ENCODE data around the gene PRKG1.

PRKG1 gene

DNA sequence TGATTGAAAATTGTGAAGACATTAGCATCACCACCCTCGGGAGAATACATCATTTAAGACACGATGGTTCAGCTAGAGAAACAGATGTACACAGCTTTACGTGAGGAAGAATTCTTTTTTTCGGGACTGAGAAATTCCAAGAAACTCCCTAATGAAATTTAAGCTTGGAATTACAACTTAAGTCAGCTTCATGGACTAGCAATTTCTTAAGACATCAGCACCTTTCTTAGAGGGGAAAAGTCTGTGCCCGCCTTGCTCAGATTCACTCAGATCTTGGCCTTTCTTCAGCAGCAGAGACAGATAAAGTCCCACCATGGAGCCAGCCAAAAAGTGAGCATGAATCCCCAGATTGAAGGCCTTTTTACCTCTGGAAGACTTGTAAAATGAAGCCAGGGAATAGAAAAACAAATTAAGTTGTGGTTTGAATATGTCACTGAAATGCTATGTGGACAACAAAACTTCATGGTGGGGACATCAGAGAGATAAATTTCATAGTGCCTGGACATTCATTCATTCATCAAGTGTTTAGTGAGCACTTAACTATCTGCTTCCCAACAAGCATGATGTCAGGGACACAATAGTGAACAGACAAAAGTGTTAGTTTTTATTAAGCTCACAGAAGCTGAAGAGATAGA is 32.1 kb downstream of the PRKG1 start:
- TF ChIP-seq TAF1 (IDR thresholded peaks at IDR 0.05; ENCODE audit: low read depth, low read length) (no peak), POU2F2 (IDR thresholded peaks at IDR 0.05; ENCODE audit: low read depth, low read length) (no peak), SPI1 (IDR thresholded peaks at IDR 0.05; ENCODE audit: low read depth, low read length) (no peak), POLR2A (IDR thresholded peaks at IDR 0.05; ENCODE audit: low read depth, low read length) (no peak), PAX5 (IDR thresholded peaks at IDR 0.05; ENCODE audit: insufficient read depth, low read length, severe bottlenecking) (no peak), POLR2AphosphoS5 (IDR thresholded peaks at IDR 0.05; ENCODE audit: low read depth, low read length) (no peak)
- DNase-seq (ENCODE audit: insufficient read length, low spot score): no peak
- FAIRE-seq: no peak

DNA sequence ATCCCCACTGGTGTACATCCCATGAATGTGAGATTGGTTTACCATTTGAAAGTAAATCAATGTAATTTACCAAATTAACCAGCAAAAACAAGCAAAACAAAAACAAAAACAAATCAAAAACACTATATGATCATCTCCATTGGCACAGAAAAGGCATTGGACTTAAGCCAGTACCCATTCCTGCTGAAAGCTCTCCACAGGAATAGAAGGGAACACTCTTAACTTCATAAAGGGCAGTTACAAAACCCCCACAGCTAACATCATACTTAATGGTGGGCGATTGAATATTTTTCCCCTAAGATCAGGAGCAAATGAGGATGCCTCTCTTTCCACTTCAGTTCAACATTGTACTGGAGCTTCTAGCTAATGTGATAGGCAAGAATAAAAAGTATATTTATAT is 34.1 kb downstream of the PRKG1 start:
- TF ChIP-seq POLR2A (IDR thresholded peaks at IDR 0.05; ENCODE audit: low read depth, low read length) (no peak), POLR2AphosphoS5 (IDR thresholded peaks at IDR 0.05; ENCODE audit: low read depth, low read length) (no peak), PAX5 (IDR thresholded peaks at IDR 0.05; ENCODE audit: insufficient read depth, low read length, severe bottlenecking) (no peak), SPI1 (IDR thresholded peaks at IDR 0.05; ENCODE audit: low read depth, low read length) (no peak), POU2F2 (IDR thresholded peaks at IDR 0.05; ENCODE audit: low read depth, low read length) (no peak), TAF1 (IDR thresholded peaks at IDR 0.05; ENCODE audit: low read depth, low read length) (no peak)
- DNase-seq (ENCODE audit: insufficient read length, low spot score) (no peak), FAIRE-seq (no peak)

DNA sequence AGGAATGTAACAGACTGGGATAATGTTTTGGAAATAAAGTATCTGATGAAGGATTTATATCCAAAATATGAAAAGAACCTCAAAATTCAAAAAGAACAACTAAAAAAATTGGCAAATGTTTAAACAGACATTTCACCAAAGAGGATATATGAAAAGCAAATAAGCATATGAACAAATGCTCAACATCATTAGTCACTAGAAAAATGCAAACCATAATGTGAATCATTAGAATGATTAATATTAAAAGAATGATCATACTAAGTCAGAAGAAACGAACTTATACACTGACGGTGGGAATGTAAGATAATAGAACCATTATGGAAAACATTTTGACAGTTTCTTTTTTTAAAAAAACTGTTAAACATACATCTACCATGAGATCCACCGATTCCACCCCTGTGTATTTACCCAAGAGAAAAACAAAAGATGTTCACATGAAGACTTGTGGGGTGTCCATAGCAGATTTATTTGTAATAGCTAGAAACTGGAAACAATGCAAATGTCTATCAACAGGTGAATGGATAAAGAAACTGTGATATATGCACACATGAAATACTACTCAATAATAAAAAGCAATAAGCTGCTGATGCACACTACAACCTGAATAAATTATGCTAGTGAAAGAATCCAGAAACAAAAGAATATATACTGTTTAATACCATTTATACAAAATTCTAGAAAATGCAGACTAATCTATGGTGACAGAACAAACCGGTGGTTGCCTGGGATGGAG is 35.7 kb downstream of the PRKG1 start:
- no peak for DNase-seq (ENCODE audit: insufficient read length, low spot score)
- no peak for FAIRE-seq
- TF ChIP-seq POU2F2 (IDR thresholded peaks at IDR 0.05; ENCODE audit: low read depth, low read length) (no peak), POLR2A (IDR thresholded peaks at IDR 0.05; ENCODE audit: low read depth, low read length) (no peak), SPI1 (IDR thresholded peaks at IDR 0.05; ENCODE audit: low read depth, low read length) (no peak), POLR2AphosphoS5 (IDR thresholded peaks at IDR 0.05; ENCODE audit: low read depth, low read length) (no peak), PAX5 (IDR thresholded peaks at IDR 0.05; ENCODE audit: insufficient read depth, low read length, severe bottlenecking) (no peak), TAF1 (IDR thresholded peaks at IDR 0.05; ENCODE audit: low read depth, low read length) (no peak)

DNA sequence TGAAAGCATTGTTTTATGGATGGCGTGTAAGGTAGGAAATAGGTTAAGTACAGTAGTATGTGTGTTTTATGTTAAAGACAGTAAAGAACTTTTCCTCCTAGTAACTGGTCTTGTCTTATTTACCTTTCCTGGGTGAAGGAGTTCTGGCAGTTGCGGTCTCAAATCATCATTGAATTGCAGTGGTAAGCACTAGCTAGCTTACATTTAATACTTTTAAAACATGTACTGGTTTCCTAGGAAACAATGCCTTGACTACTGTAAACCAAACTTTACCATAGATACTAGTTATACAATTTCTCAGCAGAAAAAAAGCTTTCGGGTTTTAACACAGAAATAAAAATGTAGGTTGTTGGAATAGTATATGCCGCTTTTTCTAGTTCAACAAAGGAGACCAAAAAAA is 37.7 kb downstream of the PRKG1 start:
- TF ChIP-seq POU2F2 (IDR thresholded peaks at IDR 0.05; ENCODE audit: low read depth, low read length): no peak
- no peak for TF ChIP-seq PAX5 (IDR thresholded peaks at IDR 0.05; ENCODE audit: insufficient read depth, low read length, severe bottlenecking)
- TF ChIP-seq SPI1 (IDR thresholded peaks at IDR 0.05; ENCODE audit: low read depth, low read length): no peak
- no peak for TF ChIP-seq TAF1 (IDR thresholded peaks at IDR 0.05; ENCODE audit: low read depth, low read length)
- TF ChIP-seq POLR2A (IDR thresholded peaks at IDR 0.05; ENCODE audit: low read depth, low read length): no peak
- no peak for TF ChIP-seq POLR2AphosphoS5 (IDR thresholded peaks at IDR 0.05; ENCODE audit: low read depth, low read length)
- DNase-seq (ENCODE audit: insufficient read length, low spot score) (no peak), FAIRE-seq (no peak)

DNA sequence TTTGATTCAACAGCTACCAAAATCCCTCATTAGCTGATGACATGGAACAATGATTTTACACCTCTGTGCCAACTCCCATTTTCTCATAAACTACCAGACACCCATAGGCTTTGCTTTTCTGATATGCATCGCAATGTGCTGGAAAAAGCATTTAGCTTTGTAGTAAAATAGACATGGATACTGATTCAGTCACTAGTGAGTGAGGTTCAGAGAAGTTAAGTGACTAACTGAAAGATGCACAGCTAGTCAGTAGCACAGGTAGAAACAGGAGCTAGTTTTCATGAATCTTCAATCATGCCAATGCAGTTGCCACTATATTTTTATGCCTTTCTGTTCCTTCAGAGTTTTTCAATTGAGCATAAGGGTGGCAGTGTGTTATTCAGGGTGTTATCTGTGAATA is 38.7 kb downstream of the PRKG1 start:
- FAIRE-seq (no peak), DNase-seq (ENCODE audit: insufficient read length, low spot score) (no peak)
- TF ChIP-seq SPI1 (IDR thresholded peaks at IDR 0.05; ENCODE audit: low read depth, low read length) (no peak), POLR2AphosphoS5 (IDR thresholded peaks at IDR 0.05; ENCODE audit: low read depth, low read length) (no peak)

DNA sequence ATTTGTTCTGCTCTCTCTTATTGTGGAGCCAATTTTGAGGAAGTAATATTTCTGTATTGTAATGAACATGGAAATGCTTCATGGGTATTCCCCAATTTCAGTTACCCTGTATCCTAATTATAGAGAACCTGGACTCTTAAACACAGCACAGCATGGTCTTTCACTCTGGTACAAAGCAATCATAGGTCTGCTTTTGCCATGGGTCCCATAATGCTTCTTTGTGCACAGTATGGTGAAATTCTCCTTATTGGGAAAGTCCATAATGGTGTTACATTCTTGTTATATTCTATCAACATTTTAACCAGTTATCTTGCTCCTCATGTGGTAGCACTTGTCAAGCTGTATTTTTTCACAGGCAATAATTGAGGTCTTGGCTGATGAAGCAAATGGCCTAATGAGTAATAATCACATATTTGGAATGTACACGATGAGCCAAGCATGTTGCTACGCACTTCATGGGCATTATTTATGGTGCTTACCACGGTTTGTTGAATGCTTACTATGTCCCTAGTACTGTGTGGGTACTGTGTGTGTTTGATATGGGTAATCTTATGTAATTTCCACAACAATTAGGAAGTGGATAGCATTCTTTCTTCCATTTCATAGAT is 42.9 kb downstream of the PRKG1 start:
- no peak for DNase-seq (ENCODE audit: insufficient read length, low spot score)
- no peak for FAIRE-seq
- no peak for TF ChIP-seq TAF1 (IDR thresholded peaks at IDR 0.05; ENCODE audit: low read depth, low read length)

DNA sequence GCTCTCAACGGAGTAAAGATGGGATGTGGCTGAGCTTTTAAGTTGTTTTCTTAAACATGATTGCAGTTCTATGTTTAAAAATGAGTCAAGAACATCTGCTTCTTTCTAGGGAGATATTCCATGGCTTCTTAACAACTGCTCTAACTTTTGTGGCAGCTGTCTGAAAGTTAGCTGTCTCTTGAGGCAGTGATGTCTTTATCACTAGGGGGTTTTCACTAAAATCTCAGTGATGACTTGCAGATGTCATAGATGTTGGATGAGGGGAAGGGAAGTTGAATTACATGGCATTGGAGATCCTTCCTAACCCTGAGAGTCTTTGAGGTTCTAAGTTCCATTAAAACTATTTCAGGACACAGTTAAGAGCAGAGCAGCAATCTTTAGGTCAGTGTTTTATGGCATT is 43.5 kb downstream of the PRKG1 start:
- no peak for FAIRE-seq
- DNase-seq (ENCODE audit: insufficient read length, low spot score): no peak
- TF ChIP-seq TAF1 (IDR thresholded peaks at IDR 0.05; ENCODE audit: low read depth, low read length) (no peak), POLR2A (IDR thresholded peaks at IDR 0.05; ENCODE audit: low read depth, low read length) (no peak), POLR2AphosphoS5 (IDR thresholded peaks at IDR 0.05; ENCODE audit: low read depth, low read length) (no peak)

DNA sequence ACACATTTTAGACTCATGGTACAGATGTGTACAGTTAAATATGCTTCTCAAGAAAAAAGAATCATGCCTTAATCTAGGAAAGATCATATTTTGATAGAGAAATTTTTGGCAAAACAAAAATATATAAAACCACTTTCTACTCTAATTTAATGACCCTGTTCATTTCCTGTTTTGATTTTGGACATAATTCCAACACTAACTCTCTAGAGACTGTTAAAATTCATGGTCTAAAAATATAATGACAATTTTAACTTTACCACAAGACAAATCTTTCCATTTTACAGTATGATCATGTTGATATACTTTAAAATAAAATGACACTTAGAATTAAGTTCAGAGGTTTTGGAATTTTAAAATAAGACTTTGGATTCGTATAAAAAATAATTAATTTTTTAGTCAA is 45.2 kb downstream of the PRKG1 start:
- FAIRE-seq (no peak), DNase-seq (ENCODE audit: insufficient read length, low spot score) (no peak)
- no peak for TF ChIP-seq POLR2A (IDR thresholded peaks at IDR 0.05; ENCODE audit: low read depth, low read length)
- TF ChIP-seq POU2F2 (IDR thresholded peaks at IDR 0.05; ENCODE audit: low read depth, low read length): no peak
- no peak for TF ChIP-seq PAX5 (IDR thresholded peaks at IDR 0.05; ENCODE audit: insufficient read depth, low read length, severe bottlenecking)
- TF ChIP-seq TAF1 (IDR thresholded peaks at IDR 0.05; ENCODE audit: low read depth, low read length): no peak
- no peak for TF ChIP-seq POLR2AphosphoS5 (IDR thresholded peaks at IDR 0.05; ENCODE audit: low read depth, low read length)
- no peak for TF ChIP-seq SPI1 (IDR thresholded peaks at IDR 0.05; ENCODE audit: low read depth, low read length)

DNA sequence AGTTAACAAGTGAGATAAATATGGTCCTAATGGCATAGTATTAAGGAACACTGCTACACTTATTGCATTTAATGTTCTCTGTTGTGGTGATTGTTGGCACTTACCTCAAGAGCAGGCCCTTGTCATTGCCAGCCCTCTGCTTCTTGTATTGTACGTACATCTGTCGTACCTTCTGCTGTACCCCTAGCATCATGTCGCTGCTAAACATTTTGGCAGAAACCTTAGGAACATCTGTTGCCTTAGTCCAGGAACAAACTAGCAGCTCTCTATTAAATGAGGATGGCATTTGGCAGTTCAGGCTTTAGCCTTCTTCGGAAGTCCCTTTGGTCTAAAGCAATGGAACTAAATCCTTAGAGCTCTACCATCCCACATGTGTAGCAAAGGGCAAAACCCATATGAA is 47.6 kb downstream of the PRKG1 start:
- DNase-seq (ENCODE audit: insufficient read length, low spot score): no peak
- FAIRE-seq: no peak
- no peak for TF ChIP-seq TAF1 (IDR thresholded peaks at IDR 0.05; ENCODE audit: low read depth, low read length)
- TF ChIP-seq POU2F2 (IDR thresholded peaks at IDR 0.05; ENCODE audit: low read depth, low read length): no peak
- TF ChIP-seq SPI1 (IDR thresholded peaks at IDR 0.05; ENCODE audit: low read depth, low read length): no peak
- no peak for TF ChIP-seq PAX5 (IDR thresholded peaks at IDR 0.05; ENCODE audit: insufficient read depth, low read length, severe bottlenecking)
- TF ChIP-seq POLR2A (IDR thresholded peaks at IDR 0.05; ENCODE audit: low read depth, low read length): no peak
- TF ChIP-seq POLR2AphosphoS5 (IDR thresholded peaks at IDR 0.05; ENCODE audit: low read depth, low read length): no peak

DNA sequence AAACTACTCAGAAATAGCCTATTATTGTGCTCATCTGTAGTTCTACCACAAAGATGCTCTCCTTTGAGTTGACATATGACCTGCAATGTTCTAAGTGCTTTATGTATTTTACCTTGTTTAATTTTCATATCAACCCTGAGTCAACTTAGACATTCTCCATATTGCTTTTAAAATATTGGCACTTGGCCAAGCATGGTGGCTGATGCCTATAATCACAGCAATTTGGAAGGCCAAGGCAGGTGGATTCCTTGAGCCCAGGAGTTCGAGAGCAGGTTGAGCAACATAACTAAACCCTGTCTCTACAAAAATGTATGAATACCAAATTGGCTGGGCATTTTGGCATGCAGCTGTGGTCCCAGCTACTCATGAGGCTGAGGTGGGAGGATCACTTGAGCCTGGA is 50.6 kb downstream of the PRKG1 start:
- no peak for DNase-seq (ENCODE audit: insufficient read length, low spot score)
- FAIRE-seq: no peak
- TF ChIP-seq POLR2AphosphoS5 (IDR thresholded peaks at IDR 0.05; ENCODE audit: low read depth, low read length) (no peak), PAX5 (IDR thresholded peaks at IDR 0.05; ENCODE audit: insufficient read depth, low read length, severe bottlenecking) (no peak), SPI1 (IDR thresholded peaks at IDR 0.05; ENCODE audit: low read depth, low read length) (no peak), POU2F2 (IDR thresholded peaks at IDR 0.05; ENCODE audit: low read depth, low read length) (no peak), POLR2A (IDR thresholded peaks at IDR 0.05; ENCODE audit: low read depth, low read length) (no peak), TAF1 (IDR thresholded peaks at IDR 0.05; ENCODE audit: low read depth, low read length) (no peak)

All from GM12891 (cell line).